Hematopoietic multipotent progenitor cell treated with erythropoietin and hydrocortisone succinate and interleukin-3 and kit ligand, for 17 days (in vitro differentiated cells): ENCODE data around the gene SLC23A3.
"Not testable (repeated sequence)": the region's sequence is repeated elsewhere in the genome, so short reads cannot be mapped to it uniquely, and the experiment has no call there.

Experiments
- DNase-seq: peaks from one replicate; pipeline ENCODE4 v3.0.0-alpha.2; 2015; ENCODE audit warnings: low spot score

Gene SLC23A3

GRCh38 chr2:219204425-219205164, 34.8 kb upstream of the SLC23A3 start:
- peak; percentile 5 for DNase-seq

- not testable (repeated sequence) for DNase-seq
These were observed 31.5 kb upstream of the SLC23A3 start for GRCh38 chr2:219201331-219201730.

- peak; percentile 2 for DNase-seq
These were observed 30.9 kb upstream of the SLC23A3 start for GRCh38 chr2:219200502-219201326.

- peak; percentile 3 for DNase-seq
These were observed 29.8 kb upstream of the SLC23A3 start for GRCh38 chr2:219199470-219200211.

GRCh38 chr2:219198974-219199373, 29.1 kb upstream of the SLC23A3 start:
- peak; percentile 2 for DNase-seq

GRCh38 chr2:219197388-219197787, 27.6 kb upstream of the SLC23A3 start:
- DNase-seq = no peak

- DNase-seq = peak; percentile 3
These were observed 17.1 kb upstream of the SLC23A3 start for GRCh38 chr2:219186754-219187456.

- peak; percentile 3 for DNase-seq
These were observed 14.3 kb upstream of the SLC23A3 start for GRCh38 chr2:219184121-219184520.

- DNase-seq = peak; percentile 5
These were observed 13.4 kb upstream of the SLC23A3 start for GRCh38 chr2:219183151-219183772.

GRCh38 chr2:219182331-219183150, 12.7 kb upstream of the SLC23A3 start:
- DNase-seq = peak; percentile 4

- DNase-seq = no peak
These were observed 11.7 kb upstream of the SLC23A3 start for GRCh38 chr2:219181531-219181930.

GRCh38 chr2:219180961-219181360, 11.1 kb upstream of the SLC23A3 start:
- peak; percentile 6 for DNase-seq

GRCh38 chr2:219179601-219180465, 10.0 kb upstream of the SLC23A3 start:
- DNase-seq = no peak

GRCh38 chr2:219178377-219179175, 8.7 kb upstream of the SLC23A3 start:
- DNase-seq = peak; percentile 75

GRCh38 chr2:219177552-219178376, 7.9 kb upstream of the SLC23A3 start, which contains the start of gene RETREG2:
RETREG2 (plus strand) TSS chr2:219178275; CDS start chr2:219178353, 78 bp downstream.
- peak; percentile 97 for DNase-seq

GRCh38 chr2:219176818-219177551, 7.2 kb upstream of the SLC23A3 start, which contains the start of gene CNPPD1:
CNPPD1 (minus strand) TSS chr2:219176925; CDS start chr2:219176828, 97 bp downstream.
- peak; percentile 95 for DNase-seq
